ENCODE results near the gene ZDHHC19.
"Not testable (repeated sequence)": the region's sequence is repeated elsewhere in the genome, so short reads cannot be mapped to it uniquely, and the experiment has no call there.

ZDHHC19 gene

DNA sequence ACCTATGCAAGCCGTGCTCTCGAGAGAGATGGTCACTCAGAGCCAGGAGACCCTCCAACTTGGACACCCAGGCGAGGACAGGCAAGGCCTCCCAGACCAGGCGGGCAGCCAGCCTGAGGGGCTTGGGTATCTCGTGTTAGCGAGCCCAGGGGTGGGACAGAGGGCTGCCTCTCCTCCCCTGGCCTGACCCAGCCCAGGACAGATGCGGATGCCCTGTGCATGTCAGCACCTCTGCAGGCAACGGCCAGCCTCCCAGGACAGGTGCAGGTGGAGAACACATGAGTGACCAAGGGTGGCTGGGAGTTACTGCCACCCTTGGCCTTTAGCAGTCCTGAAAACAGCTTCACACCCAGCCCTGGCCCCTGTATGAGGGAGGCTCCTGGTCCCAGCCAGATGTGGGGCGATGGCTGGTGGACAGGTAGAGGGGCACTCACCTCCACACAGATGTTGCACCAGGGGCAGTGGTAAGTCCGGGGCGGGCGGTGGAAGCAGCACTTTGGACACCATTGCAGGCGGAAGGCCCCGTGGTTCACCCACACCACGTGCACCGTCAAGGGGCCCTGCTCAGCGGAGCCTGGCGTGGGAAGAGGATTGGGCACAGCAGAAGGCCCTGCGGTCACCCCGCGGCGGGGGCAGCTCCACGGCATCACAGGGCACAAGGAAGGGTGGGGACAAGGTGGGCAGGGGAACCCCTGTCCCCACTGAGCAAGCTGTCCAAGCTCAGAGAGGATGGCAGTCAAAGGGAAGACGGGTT, 2.1 kb downstream of the ZDHHC19 start:
- H3K4me1 ChIP-seq (ENCODE audit: control insufficient read depth in 1 of 2, insufficient read depth in 1 of 2, low read depth in 1 of 2, low read length in 1 of 2), result peaks cover 27 to 40% of the 10 kb centered on the region in 2 experiments
- H3K36me3 ChIP-seq, result no peaks in the 10 kb centered on the region
- H3K9me3 ChIP-seq, result no peaks in the 10 kb centered on the region
- H3K4me3 ChIP-seq (ENCODE audit: low read depth in 1 of 2, low read length in 1 of 2), result no peak overlapping the region
- TF ChIP-seq, protein P1, sequence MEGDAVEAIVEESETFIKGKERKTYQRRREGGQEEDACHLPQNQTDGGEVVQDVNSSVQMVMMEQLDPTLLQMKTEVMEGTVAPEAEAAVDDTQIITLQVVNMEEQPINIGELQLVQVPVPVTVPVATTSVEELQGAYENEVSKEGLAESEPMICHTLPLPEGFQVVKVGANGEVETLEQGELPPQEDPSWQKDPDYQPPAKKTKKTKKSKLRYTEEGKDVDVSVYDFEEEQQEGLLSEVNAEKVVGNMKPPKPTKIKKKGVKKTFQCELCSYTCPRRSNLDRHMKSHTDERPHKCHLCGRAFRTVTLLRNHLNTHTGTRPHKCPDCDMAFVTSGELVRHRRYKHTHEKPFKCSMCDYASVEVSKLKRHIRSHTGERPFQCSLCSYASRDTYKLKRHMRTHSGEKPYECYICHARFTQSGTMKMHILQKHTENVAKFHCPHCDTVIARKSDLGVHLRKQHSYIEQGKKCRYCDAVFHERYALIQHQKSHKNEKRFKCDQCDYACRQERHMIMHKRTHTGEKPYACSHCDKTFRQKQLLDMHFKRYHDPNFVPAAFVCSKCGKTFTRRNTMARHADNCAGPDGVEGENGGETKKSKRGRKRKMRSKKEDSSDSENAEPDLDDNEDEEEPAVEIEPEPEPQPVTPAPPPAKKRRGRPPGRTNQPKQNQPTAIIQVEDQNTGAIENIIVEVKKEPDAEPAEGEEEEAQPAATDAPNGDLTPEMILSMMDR (IDR thresholded peaks at IDR 0.05), result no peak
- no peaks in the 10 kb centered on the region for H3K27me3 ChIP-seq
- H3K27ac ChIP-seq, result peak overlapping the region; percentile 59

DNA sequence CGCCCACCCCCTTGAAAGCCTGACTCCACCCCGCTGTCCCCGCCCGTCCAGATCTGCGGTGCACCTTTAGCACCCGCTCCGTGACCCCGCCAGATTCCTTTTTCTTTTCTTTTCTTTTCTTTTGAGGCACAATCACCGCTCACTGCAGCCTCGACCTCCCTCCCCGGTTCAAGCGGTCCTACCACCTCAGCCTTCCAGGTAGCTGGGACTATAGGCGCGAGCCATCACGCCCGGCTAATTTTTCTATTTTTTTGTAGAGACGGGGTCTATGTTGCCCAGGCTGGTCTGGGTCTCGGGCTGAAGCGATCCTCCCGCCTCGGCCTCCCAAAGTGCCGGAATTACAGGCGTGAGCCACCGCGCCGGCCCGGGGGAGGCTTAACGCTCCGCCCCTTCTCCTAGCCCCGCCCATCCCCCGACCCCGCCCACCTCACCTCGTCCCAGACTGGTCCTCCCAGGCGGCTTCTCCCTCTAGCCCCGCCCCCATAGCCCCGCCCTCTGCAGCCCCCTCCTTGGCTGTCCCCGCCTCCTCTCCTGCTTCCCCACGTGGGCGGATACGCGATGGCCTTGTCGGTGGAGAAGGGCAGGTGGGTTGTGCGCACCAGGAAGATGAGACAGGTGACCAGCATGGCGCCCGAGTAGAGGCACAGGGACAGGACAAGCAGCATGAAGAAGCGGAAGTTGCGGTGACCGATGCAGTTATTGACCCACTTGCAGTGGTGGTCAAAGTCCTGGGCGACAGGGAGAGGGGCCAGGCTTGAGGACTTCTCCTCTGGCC, 3.2 kb downstream of the ZDHHC19 start:
- no peaks in the 10 kb centered on the region for H3K9me3 ChIP-seq
- no peaks in the 10 kb centered on the region for H3K27me3 ChIP-seq
- H3K4me3 ChIP-seq (ENCODE audit: low read depth in 1 of 2, low read length in 1 of 2), result peak overlapping the region; percentile 77 to 82
- H3K27ac ChIP-seq, result peak overlapping the region; percentile 59
- H3K4me1 ChIP-seq (ENCODE audit: control insufficient read depth in 1 of 2, insufficient read depth in 1 of 2, low read depth in 1 of 2, low read length in 1 of 2), result peaks cover 35 to 51% of the 10 kb centered on the region in 2 experiments
- H3K36me3 ChIP-seq, result no peaks in the 10 kb centered on the region
- TF ChIP-seq, protein P1 (IDR thresholded peaks at IDR 0.05), result no peak

DNA sequence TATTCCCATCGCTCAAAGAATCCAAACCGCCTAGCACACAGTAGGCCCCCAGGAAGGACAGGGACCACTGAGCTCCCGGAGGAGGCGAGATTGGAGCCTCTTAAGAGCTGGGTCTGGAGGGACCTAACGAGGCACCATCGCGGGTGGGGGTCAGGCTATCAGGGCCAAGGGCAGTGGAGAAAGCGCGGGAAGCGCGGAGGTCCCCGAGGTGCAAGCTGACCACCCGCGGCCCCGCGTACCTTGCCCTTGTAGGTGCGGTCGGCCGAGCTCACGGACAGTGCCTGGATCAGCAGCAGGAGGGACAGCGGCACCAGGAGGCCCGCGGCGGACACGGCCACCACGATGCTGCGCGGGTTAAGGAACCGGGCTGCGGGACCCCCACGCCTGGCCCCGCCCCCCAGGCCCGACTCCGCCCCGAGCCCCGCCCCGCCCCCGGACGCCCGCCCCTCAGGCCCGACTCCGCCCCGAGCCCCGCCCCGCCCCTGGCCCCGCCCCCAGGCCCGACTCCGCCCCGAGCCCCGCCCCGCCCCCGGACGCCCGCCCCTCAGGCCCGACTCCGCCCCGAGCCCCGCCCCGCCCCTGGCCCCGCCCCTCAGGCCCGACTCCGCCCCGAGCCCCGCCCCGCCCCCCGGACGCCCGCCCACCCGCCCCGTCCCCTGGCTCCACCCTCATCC, 3.9 kb downstream of the ZDHHC19 start:
- H3K4me1 ChIP-seq (ENCODE audit: control insufficient read depth in 1 of 2, insufficient read depth in 1 of 2, low read depth in 1 of 2, low read length in 1 of 2), result peaks cover 42 to 58% of the 10 kb centered on the region in 2 experiments
- TF ChIP-seq, protein P1 (IDR thresholded peaks at IDR 0.05), result no peak
- H3K27ac ChIP-seq, result peak overlapping the region; percentile 24
- no peaks in the 10 kb centered on the region for H3K36me3 ChIP-seq
- H3K9me3 ChIP-seq, result no peaks in the 10 kb centered on the region
- H3K4me3 ChIP-seq (ENCODE audit: low read depth in 1 of 2, low read length in 1 of 2), result peak overlapping the region; percentile 77 to 82
- no peaks in the 10 kb centered on the region for H3K27me3 ChIP-seq

DNA sequence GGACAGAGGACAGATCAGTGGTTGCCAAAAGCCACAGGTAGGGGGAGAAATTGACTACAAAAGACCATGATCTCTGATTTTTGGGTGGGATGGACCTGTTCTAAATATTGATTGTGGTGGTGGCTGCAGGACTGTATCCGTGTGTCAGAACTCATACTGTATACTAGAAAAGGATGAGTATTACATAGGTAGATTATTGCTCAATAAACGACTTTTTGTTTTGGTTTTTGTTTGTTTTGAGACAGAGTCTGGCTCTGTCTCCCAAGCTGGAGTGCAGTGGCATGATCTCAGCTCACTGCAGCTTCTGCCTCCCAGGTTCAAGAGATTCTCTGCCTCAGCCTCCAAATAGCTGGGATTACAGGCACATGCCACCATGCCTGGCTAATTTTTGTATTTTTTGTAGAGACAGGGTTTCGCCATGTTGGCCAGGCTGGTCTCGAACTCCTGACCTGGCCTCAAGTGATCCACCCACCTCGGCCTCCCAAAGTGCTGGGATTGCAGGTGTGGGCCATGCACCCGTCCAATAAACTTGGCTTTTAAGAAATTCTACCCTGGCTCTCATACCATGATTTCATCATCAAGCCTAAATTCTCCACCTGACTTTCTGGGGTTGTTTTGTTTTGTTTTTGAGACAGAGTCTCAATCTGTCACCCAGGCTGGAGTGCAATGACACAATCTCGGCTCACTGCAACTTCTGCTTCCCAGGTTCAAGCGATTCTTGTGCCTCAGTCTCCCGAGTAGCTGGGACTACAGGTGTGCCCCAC, 5.6 kb downstream of the ZDHHC19 start:
- not testable (repeated sequence) for H3K36me3 ChIP-seq; H3K4me3 ChIP-seq (ENCODE audit: low read depth in 1 of 2, low read length in 1 of 2); H3K27me3 ChIP-seq; H3K9me3 ChIP-seq
- Histone ChIP-seq H3K4me1 (ENCODE audit: control insufficient read depth in 1 of 2, insufficient read depth in 1 of 2, low read depth in 1 of 2, low read length in 1 of 2) (peaks cover 46 to 64% of the 10 kb centered on the region in 2 experiments), H3K27ac (peak overlapping the region; percentile 59)

DNA sequence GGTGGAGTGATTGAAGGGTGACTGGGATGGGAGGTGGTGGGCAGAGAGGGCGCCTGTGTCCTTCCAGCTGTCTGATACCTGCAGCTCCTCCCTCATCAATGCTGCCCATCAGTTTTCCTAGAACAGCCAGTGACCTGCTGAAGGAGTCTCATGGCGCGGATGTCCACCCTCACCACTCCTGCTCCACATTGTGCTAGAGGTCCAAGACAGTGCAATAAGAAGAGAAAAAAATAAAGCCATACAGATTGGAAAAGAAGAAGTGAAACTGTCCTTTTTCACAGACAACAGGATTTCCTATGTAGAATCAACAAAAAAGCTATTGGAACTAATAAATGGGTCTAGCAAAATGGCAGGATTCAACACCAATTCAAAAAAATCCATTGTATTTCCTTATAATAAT, 7.4 kb downstream of the ZDHHC19 start:
- TF ChIP-seq, protein P1 (IDR thresholded peaks at IDR 0.05), result no peak
- H3K4me3 ChIP-seq (ENCODE audit: low read depth in 1 of 2, low read length in 1 of 2), result no peak overlapping the region
- H3K36me3 ChIP-seq, result no peaks in the 10 kb centered on the region
- no peak overlapping the region for H3K27ac ChIP-seq
- peaks cover 46 to 58% of the 10 kb centered on the region in 2 experiments for H3K4me1 ChIP-seq (ENCODE audit: control insufficient read depth in 1 of 2, insufficient read depth in 1 of 2, low read depth in 1 of 2, low read length in 1 of 2)
- no peaks in the 10 kb centered on the region for H3K9me3 ChIP-seq
- no peaks in the 10 kb centered on the region for H3K27me3 ChIP-seq

Measured in neutrophil (primary cell).